NCI-H460 (cell line): ENCODE measurements around the gene CCDC83. TPM values are rescaled to one million over a fixed set of nuclear protein-coding genes. Genes with fewer than 3 reads are reported as not detected.
"Not testable (repeated sequence)": the region's sequence is repeated elsewhere in the genome, so short reads cannot be mapped to it uniquely, and the experiment has no call there.

Source experiments
- DNase-seq: peaks from one replicate; pipeline ENCODE4 v3.0.0-alpha.2; 2016; ENCODE audit warnings: low read depth; ENCODE audit errors: extremely low read depth
- total RNA-seq: library from RNA; depleted of rRNA; stranded (reverse); fragments of >200 nt; shearing (Covaris generic); gene quantifications from 2 replicates; pipeline ENCODE4 v1.2.3, GENCODE V29; 2014

The CCDC83 gene
- total RNA-seq, 1 experiment from 2014 or later = not detected

GRCh38 chr11:85884581-85885021, 29.4 kb downstream of the CCDC83 start:
- no peak for DNase-seq

GRCh38 chr11:85886089-85887056, 31.2 kb downstream of the CCDC83 start:
- DNase-seq = no peak

GRCh38 chr11:85889108-85889507, 33.9 kb downstream of the CCDC83 start:
- DNase-seq = no peak

- DNase-seq = peak; percentile 11
These were observed 34.7 kb downstream of the CCDC83 start for GRCh38 chr11:85889676-85890579.

GRCh38 chr11:85893395-85893794, 38.2 kb downstream of the CCDC83 start:
- DNase-seq = no peak

GRCh38 chr11:85896876-85897275, 41.7 kb downstream of the CCDC83 start:
- no peak for DNase-seq

- DNase-seq = no peak
These were observed 43.3 kb downstream of the CCDC83 start for GRCh38 chr11:85898456-85898855.

- no peak for DNase-seq
These were observed 47.2 kb downstream of the CCDC83 start for GRCh38 chr11:85902353-85902752.

GRCh38 chr11:85903406-85903805, 48.2 kb downstream of the CCDC83 start:
- DNase-seq = no peak

- DNase-seq = no peak
These were observed 48.6 kb downstream of the CCDC83 start for GRCh38 chr11:85903811-85904210.

- DNase-seq = no peak
These were observed 57.2 kb downstream of the CCDC83 start for GRCh38 chr11:85912414-85912813.

- DNase-seq = no peak
These were observed 58.3 kb downstream of the CCDC83 start for GRCh38 chr11:85913513-85913912.

GRCh38 chr11:85914425-85914824, 59.2 kb downstream of the CCDC83 start:
- DNase-seq = no peak

- no peak for DNase-seq
These were observed 64.0 kb downstream of the CCDC83 start for GRCh38 chr11:85918910-85919794.

GRCh38 chr11:85922367-85922766, 67.2 kb downstream of the CCDC83 start:
- no peak for DNase-seq

- DNase-seq = no peak
These were observed 68.3 kb downstream of the CCDC83 start for GRCh38 chr11:85923455-85923854.

- not testable (repeated sequence) for DNase-seq
These were observed 71.6 kb downstream of the CCDC83 start for GRCh38 chr11:85926653-85927214.

- no peak for DNase-seq
These were observed 75.7 kb downstream of the CCDC83 start for GRCh38 chr11:85930879-85931366.

- DNase-seq = no peak
These were observed 79.5 kb downstream of the CCDC83 start for GRCh38 chr11:85934596-85935169.
